H1 (cell line): Measurements from ENCODE around the gene GTPBP6. TPM values are rescaled to one million over a fixed set of nuclear protein-coding genes. Genes with fewer than 3 reads are reported as not detected.

Experiments used
- CHD7 ChIP-seq: fragments of 300-600 bp; sonication (generic); IDR thresholded peaks from 2 replicates; pipeline ENCODE4 v1.7.1; 2012; ENCODE audit warnings: low read length, moderate library complexity, mild to moderate bottlenecking, inconsistent platforms; ENCODE audit not compliant: insufficient replicate concordance
- EGR1 ChIP-seq: IDR thresholded peaks from 2 replicates; pipeline ENCODE4 v1.6.1; 2011; ENCODE audit warnings: low read depth, low read length, borderline replicate concordance
- PHF8 ChIP-seq: fragments of 200-600 bp; sonication (generic); conservative IDR thresholded peaks from 2 replicates; pipeline ENCODE4 v1.7.1; 2012; ENCODE audit warnings: low read depth, mild to moderate bottlenecking, inconsistent platforms, low read length, moderate library complexity
- SP2 ChIP-seq: IDR thresholded peaks from 2 replicates; pipeline ENCODE4 v1.6.1; 2012; ENCODE audit warnings: mild to moderate bottlenecking, low read length, inconsistent platforms
- SRF ChIP-seq: IDR thresholded peaks from 2 replicates; pipeline ENCODE4 v1.6.1; 2011; ENCODE audit warnings: mild to moderate bottlenecking, low read depth, low read length, moderate library complexity
- polyA plus RNA-seq, 7 experiments: library from polyadenylated mRNA; depleted of rRNA in 3 of 7; stranded (reverse) in 5 of 7; unstranded in 2 of 7; fragments of >200 nt in 5 of 7; fragments of 200-250 nt in 2 of 7; gene quantifications; 1 replicate in 5 of 7; 2 replicates in 1 of 7; 4 replicates in 1 of 7; pipeline versions ENCODE4 v1.2.1 to v1.2.3, GENCODE V29; 2011 to 2013; ENCODE audit warnings: missing spikeins in 2 of 7, mixed read lengths in 2 of 7
- total RNA-seq: library from RNA; stranded (reverse); fragmentation: NEBNext Ultra II Directional; extraction: Animal tissue kit (Norgen Biotek cat#: 25700); gene quantifications from 2 replicates; pipeline ENCODE4 v1.2.1, GENCODE V29; 2021

Gene GTPBP6
- total and polyA plus RNA-seq, 2 of the 8 experiments (the other 6 are each of a cell fraction or from before 2014, with no cell fraction given) = 33.9 to 57.1 TPM

DNA sequence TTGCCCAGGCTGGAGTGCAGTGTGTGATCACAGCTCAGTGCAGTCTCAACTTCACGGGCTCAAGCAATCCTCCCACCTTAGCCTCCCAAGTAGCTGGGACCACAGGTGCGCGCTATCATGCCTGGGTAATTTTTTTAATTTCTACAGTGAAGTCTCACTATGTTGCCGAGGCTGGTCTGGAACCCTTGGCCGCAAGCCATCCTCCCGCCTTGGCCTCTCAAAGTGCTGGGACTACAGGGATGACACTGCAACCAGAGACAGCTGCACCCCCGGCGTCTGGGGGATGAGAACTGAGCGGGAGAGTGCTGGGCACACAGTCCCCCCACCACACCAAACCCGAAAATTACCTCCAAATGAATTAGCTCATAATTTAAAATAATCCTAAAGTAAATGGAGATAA is 33.1 kb upstream of the GTPBP6 start (continued):
- TF ChIP-seq PHF8 (no peak), SRF (no peak), CHD7 (no peak), SP2 (no peak), EGR1 (no peak)
